Measurements from ENCODE around the gene KCNJ6. TPM values are rescaled to one million over a fixed set of nuclear protein-coding genes. Genes with fewer than 3 reads are reported as not detected.
A peak's percentile ranks its signal among the peaks of the same experiment; 100 is the strongest.

Gene KCNJ6
- total RNA-seq, 1 donor from 2014 or later: 2.6 TPM

DNA sequence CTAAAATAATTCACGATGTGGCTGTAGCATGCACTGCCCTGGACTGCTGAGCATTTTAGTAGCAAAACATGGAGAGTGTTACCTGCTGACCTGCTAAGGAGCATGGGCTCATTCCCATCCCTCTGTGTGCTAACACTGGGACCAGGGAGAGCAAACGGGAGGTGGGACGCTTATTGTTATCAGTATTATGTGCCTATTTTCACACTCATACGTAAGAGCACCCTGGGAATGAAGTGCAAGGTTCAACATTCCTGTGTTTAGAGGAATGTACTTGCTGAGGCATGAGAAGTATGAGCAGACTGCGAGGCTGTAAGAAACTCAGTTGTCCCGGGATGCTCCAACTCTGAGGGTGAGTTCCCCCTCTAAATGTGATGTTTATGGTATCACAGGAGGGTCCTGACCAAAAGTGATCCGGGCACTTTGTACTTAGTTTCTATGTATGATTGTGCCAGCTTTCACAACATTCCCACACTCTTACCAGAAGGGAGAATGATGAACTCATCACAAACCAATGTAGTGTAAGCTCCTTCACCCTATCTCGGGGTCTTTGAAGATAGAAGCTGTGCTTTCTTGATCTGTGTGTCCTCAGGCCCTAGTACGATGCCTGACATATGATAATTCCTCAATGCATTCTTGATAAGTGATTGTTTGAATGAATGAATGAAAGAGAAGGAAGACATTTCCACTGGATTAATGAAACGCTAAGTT, 164.8 kb downstream of the KCNJ6 start:
- Histone ChIP-seq H3K4me3 (ENCODE audit: insufficient read depth, low read depth, low read length) (no peak overlapping the region), H3K9ac (ENCODE audit: low read length) (no peak overlapping the region), H3K9me3 (ENCODE audit: insufficient read depth, low read depth, low read length) (no peaks in the 10 kb centered on the region), H3K36me3 (ENCODE audit: insufficient read depth, low read length) (no peaks in the 10 kb centered on the region), H3K4me1 (ENCODE audit: insufficient read depth, low read length) (peaks cover 4% of the 10 kb centered on the region), H3K27me3 (ENCODE audit: insufficient read depth, low read length) (peaks cover 34% of the 10 kb centered on the region), H3K79me2 (ENCODE audit: insufficient read depth, low read length) (no peaks in the 10 kb centered on the region), H2AFZ (ENCODE audit: low read depth, low read length) (no peak overlapping the region), H4K20me1 (ENCODE audit: insufficient read depth, low read length) (no peaks in the 10 kb centered on the region), H3K4me2 (ENCODE audit: low read length) (peak overlapping the region; percentile 16), H3K27ac (ENCODE audit: low read depth, low read length) (no peak overlapping the region)
- peaks cover 4% of the 10 kb centered on the region for H3K36me3 Mint-ChIP-seq (ENCODE audit: low read depth, unreplicated experiment)
- DNase-seq (ENCODE audit: low read depth): peak; percentile 43
- TF ChIP-seq, protein P1, sequence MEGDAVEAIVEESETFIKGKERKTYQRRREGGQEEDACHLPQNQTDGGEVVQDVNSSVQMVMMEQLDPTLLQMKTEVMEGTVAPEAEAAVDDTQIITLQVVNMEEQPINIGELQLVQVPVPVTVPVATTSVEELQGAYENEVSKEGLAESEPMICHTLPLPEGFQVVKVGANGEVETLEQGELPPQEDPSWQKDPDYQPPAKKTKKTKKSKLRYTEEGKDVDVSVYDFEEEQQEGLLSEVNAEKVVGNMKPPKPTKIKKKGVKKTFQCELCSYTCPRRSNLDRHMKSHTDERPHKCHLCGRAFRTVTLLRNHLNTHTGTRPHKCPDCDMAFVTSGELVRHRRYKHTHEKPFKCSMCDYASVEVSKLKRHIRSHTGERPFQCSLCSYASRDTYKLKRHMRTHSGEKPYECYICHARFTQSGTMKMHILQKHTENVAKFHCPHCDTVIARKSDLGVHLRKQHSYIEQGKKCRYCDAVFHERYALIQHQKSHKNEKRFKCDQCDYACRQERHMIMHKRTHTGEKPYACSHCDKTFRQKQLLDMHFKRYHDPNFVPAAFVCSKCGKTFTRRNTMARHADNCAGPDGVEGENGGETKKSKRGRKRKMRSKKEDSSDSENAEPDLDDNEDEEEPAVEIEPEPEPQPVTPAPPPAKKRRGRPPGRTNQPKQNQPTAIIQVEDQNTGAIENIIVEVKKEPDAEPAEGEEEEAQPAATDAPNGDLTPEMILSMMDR (IDR thresholded peaks at IDR 0.05; ENCODE audit: insufficient read depth, low read depth, low read length): no peak
- no peak for TF ChIP-seq EZH2 (IDR thresholded peaks at IDR 0.05; ENCODE audit: insufficient read depth, low read length)
- peak overlapping the region; percentile 47 for H3K27ac Mint-ChIP-seq (ENCODE audit: unreplicated experiment)
- no peak for FAIRE-seq
- H3K4me1 Mint-ChIP-seq (ENCODE audit: low read depth, unreplicated experiment): peaks cover 15% of the 10 kb centered on the region
- no peak overlapping the region for H3K4me3 Mint-ChIP-seq (ENCODE audit: unreplicated experiment)
- peaks cover 5% of the 10 kb centered on the region for H3K9me3 Mint-ChIP-seq (ENCODE audit: unreplicated experiment)
- H3K27me3 Mint-ChIP-seq (ENCODE audit: low read depth, unreplicated experiment): peaks cover 21% of the 10 kb centered on the region

- H3K4me3 ChIP-seq (ENCODE audit: insufficient read depth, low read depth, low read length): no peak overlapping the region
- Mint-ChIP-seq H3K9me3 (ENCODE audit: unreplicated experiment) (peaks cover 7% of the 10 kb centered on the region), H3K36me3 (ENCODE audit: low read depth, unreplicated experiment) (peaks cover 4% of the 10 kb centered on the region), H3K27ac (ENCODE audit: unreplicated experiment) (no peak overlapping the region), H3K4me1 (ENCODE audit: low read depth, unreplicated experiment) (peaks cover 19% of the 10 kb centered on the region), H3K27me3 (ENCODE audit: low read depth, unreplicated experiment) (peaks cover 4% of the 10 kb centered on the region), H3K4me3 (ENCODE audit: unreplicated experiment) (no peak overlapping the region)
- no peaks in the 10 kb centered on the region for H3K79me2 ChIP-seq (ENCODE audit: insufficient read depth, low read length)
- FAIRE-seq: no peak
- DNase-seq (ENCODE audit: low read depth): no peak
- no peaks in the 10 kb centered on the region for H3K36me3 ChIP-seq (ENCODE audit: insufficient read depth, low read length)
- no peak overlapping the region for H3K27ac ChIP-seq (ENCODE audit: low read depth, low read length)
- no peak overlapping the region for H3K9ac ChIP-seq (ENCODE audit: low read length)
- TF ChIP-seq, protein P1 (IDR thresholded peaks at IDR 0.05; ENCODE audit: insufficient read depth, low read depth, low read length): no peak
- no peak for TF ChIP-seq EZH2 (IDR thresholded peaks at IDR 0.05; ENCODE audit: insufficient read depth, low read length)
- H3K4me2 ChIP-seq (ENCODE audit: low read length): no peak overlapping the region
- no peaks in the 10 kb centered on the region for H4K20me1 ChIP-seq (ENCODE audit: insufficient read depth, low read length)
- H3K4me1 ChIP-seq (ENCODE audit: insufficient read depth, low read length): peaks cover 4% of the 10 kb centered on the region
- no peaks in the 10 kb centered on the region for H3K9me3 ChIP-seq (ENCODE audit: insufficient read depth, low read depth, low read length)
- no peak overlapping the region for H2AFZ ChIP-seq (ENCODE audit: low read depth, low read length)
- peaks cover 21% of the 10 kb centered on the region for H3K27me3 ChIP-seq (ENCODE audit: insufficient read depth, low read length)
These were observed 167.1 kb downstream of the KCNJ6 start for GRCh38 chr21:37749132-37749531.

- H3K4me2 ChIP-seq (ENCODE audit: low read length): no peak overlapping the region
- FAIRE-seq (no peak), DNase-seq (ENCODE audit: low read depth) (peak; percentile 11)
- no peak overlapping the region for H3K4me3 ChIP-seq (ENCODE audit: insufficient read depth, low read depth, low read length)
- peaks cover 19% of the 10 kb centered on the region for H3K4me1 Mint-ChIP-seq (ENCODE audit: low read depth, unreplicated experiment)
- H2AFZ ChIP-seq (ENCODE audit: low read depth, low read length): no peak overlapping the region
- H3K27ac Mint-ChIP-seq (ENCODE audit: unreplicated experiment): no peak overlapping the region
- no peaks in the 10 kb centered on the region for H3K36me3 ChIP-seq (ENCODE audit: insufficient read depth, low read length)
- H3K79me2 ChIP-seq (ENCODE audit: insufficient read depth, low read length): no peaks in the 10 kb centered on the region
- no peak overlapping the region for H3K9ac ChIP-seq (ENCODE audit: low read length)
- H3K27ac ChIP-seq (ENCODE audit: low read depth, low read length): no peak overlapping the region
- H3K9me3 ChIP-seq (ENCODE audit: insufficient read depth, low read depth, low read length): no peaks in the 10 kb centered on the region
- no peak for TF ChIP-seq EZH2 (IDR thresholded peaks at IDR 0.05; ENCODE audit: insufficient read depth, low read length)
- TF ChIP-seq, protein P1 (IDR thresholded peaks at IDR 0.05; ENCODE audit: insufficient read depth, low read depth, low read length): no peak
- no peak overlapping the region for H3K4me3 Mint-ChIP-seq (ENCODE audit: unreplicated experiment)
- peaks cover 7% of the 10 kb centered on the region for H3K9me3 Mint-ChIP-seq (ENCODE audit: unreplicated experiment)
- peaks cover 4% of the 10 kb centered on the region for H3K4me1 ChIP-seq (ENCODE audit: insufficient read depth, low read length)
- peaks cover 4% of the 10 kb centered on the region for H3K36me3 Mint-ChIP-seq (ENCODE audit: low read depth, unreplicated experiment)
- no peaks in the 10 kb centered on the region for H4K20me1 ChIP-seq (ENCODE audit: insufficient read depth, low read length)
- peaks cover 4% of the 10 kb centered on the region for H3K27me3 Mint-ChIP-seq (ENCODE audit: low read depth, unreplicated experiment)
- peaks cover 13% of the 10 kb centered on the region for H3K27me3 ChIP-seq (ENCODE audit: insufficient read depth, low read length)
These were observed 167.9 kb downstream of the KCNJ6 start for GRCh38 chr21:37748351-37748750.

All from astrocyte (in vitro differentiated cells and primary cell).